ENCODE data around the gene SART1.
A peak's percentile ranks its signal among the peaks of the same experiment; 100 is the strongest.
"Not testable (repeated sequence)": the region's sequence is repeated elsewhere in the genome, so short reads cannot be mapped to it uniquely, and the experiment has no call there.

Gene SART1

GRCh38 chr11:65988791-65989592 is 27.5 kb downstream of the SART1 start:
- DNase-seq (ENCODE audit: low read depth) = peak; percentile 95

- DNase-seq (ENCODE audit: low read depth) = no peak
Measured at GRCh38 chr11:65992056-65992455, 30.5 kb downstream of the SART1 start.

GRCh38 chr11:65997286-65997685 is 35.8 kb downstream of the SART1 start:
- no peak for DNase-seq (ENCODE audit: low read depth)

DNA sequence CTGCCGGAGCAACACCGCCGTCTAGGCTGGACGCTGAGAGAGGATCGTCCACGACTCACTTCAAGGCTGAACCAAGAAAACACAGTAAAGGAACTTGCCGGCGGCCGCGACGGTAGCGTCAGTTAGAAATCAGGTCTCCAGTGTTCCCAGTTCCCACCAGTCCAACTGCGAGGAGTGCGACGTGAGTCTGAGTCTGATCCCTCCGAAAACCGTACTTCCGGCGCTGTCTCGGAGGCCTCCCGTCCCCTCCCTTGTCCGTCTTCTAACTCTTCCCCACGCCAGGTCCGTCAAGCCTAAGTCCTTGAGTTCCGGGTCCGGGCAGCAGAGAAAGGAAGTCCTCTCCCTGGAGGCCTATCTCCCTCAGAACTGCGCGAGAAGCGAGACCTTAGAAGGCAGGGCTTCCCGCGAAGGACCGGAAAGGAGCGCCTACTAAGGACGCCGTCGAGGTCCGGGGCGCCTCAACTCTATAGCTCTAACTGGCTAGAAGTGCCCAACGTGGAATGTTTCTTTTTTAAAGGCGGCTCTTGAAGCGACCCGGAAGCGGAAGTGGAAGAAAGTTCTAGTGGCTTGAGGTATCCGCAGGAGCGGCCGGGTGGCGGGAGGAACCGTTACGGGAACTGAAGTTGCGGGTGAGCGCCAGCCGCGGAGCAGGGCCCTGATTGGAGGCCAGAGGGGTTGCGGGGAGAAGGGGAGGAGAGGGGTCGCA is 40.6 kb downstream of the SART1 start, which contains the start of the genes BANF1 and EIF1AD:
Gene BANF1, plus strand, starts transcription at position 562 of the 706 bp plus-strand sequence. CDS start 748 bp downstream, outside the sequence.
Gene EIF1AD, minus strand, starts transcription at position 216 of the 706 bp plus-strand sequence. CDS start 1,768 bp downstream, outside the sequence.
- DNase-seq (ENCODE audit: low read depth) = peak; percentile 98

GRCh38 chr11:66002648-66003225 is 41.2 kb downstream of the SART1 start:
- peak; percentile 49 for DNase-seq (ENCODE audit: low read depth)

- no peak for DNase-seq (ENCODE audit: low read depth)
Measured at GRCh38 chr11:66003291-66003690, 41.8 kb downstream of the SART1 start.

GRCh38 chr11:66004186-66004585 is 42.7 kb downstream of the SART1 start:
- DNase-seq (ENCODE audit: low read depth) = no peak

GRCh38 chr11:66006134-66006890 is 44.8 kb downstream of the SART1 start:
- DNase-seq (ENCODE audit: low read depth) = no peak

- no peak for DNase-seq (ENCODE audit: low read depth)
Measured at GRCh38 chr11:66006891-66007176, 45.3 kb downstream of the SART1 start.

- DNase-seq (ENCODE audit: low read depth) = no peak
Measured at GRCh38 chr11:66007201-66007634, 45.7 kb downstream of the SART1 start.

DNA sequence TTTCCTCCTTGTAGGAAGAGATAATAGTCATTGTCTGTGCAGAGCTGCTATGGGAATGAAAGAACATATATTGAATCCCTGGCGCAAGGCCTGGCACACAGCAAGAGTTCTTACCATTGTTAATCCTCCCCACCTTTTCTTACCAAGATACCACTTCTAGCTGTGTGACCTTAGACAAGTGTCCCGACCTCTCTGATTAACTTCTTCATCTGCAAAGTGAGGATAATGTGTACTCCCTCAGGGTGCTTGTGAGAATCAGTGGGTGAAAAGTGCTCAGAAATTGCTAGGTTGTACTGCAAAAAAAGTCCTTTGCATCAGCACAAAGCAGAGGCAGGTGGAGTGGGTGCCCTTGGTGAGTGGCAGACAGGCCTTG is 46.5 kb downstream of the SART1 start:
- DNase-seq (ENCODE audit: low read depth) = no peak

DNA sequence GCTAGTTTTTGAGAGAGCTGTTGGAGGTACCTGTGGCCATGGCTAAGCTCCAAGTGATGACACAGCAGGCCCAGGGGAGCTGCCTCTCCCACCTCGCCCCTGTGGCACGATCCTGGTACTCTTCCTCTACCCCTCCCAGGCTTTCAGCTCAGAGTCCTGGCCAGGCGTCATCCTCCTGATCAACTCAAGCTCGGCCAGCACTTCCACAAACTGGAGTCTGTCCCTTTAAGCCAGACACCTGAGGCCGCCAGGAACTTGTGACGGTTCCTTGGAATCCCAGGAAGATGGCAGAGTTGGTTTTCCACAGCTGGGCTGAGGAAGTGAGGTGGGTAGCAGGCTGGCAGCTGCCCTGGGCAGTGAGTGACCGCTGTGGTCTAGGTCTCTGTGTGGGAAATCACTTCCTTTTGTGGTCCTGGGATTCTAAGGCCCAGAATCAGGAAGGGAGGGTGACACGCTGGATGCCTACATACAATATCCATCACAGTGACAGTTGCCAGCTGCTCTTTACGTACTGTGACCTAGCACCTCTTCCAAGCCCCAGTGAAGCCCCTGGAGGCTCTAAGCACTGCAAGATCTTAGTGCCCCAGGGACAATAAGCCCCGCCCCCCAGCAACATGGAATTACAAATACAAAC is 47.1 kb downstream of the SART1 start:
- no peak for DNase-seq (ENCODE audit: low read depth)

DNA sequence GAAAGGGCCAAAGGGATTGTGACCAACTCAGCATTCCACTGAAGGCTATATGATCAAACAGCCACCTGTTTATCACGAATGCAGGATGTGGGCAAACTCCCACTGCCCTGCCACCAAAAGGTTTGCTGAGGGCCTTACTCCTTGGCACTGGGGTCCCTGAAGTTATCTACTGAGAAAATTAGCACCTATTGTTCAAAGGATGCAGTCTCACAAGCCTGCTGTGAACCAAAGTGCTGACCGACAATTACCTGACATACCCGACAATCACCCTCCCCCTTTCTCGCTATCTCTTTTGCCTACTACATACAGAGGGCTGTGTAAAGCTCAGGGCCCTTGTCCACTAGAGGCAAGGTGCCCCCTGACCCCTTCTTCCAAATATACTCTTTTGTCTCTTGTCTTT is 48.5 kb downstream of the SART1 start:
- not testable (repeated sequence) for DNase-seq (ENCODE audit: low read depth)

DNA sequence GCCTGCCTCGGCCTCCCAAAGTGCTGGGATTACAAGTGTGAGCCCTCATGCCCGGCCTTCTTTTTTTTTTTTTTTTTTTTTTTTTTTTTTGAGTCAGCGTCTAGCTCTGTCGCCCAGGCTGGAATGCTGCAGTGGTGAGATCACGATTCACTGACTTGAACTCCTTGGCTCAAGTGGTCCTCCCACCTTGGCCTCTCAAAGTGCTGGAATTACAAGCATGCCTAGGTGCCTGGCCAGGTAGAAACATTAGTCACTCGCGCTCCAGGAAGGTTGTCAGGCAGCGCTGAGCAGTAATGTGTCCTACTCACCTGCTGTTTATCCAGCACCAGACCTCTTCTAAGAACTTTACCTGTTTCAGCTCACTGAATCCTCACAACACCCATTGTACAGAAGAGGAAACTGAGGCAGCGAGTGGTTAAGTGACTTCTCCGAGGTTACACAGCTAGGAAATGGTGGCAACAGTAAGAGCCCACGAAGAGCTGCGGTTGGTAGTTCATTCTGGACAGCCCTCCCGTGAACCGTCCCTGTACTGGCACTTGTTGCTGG is 49.8 kb downstream of the SART1 start:
- peak; percentile 78 for DNase-seq (ENCODE audit: low read depth)

DNA sequence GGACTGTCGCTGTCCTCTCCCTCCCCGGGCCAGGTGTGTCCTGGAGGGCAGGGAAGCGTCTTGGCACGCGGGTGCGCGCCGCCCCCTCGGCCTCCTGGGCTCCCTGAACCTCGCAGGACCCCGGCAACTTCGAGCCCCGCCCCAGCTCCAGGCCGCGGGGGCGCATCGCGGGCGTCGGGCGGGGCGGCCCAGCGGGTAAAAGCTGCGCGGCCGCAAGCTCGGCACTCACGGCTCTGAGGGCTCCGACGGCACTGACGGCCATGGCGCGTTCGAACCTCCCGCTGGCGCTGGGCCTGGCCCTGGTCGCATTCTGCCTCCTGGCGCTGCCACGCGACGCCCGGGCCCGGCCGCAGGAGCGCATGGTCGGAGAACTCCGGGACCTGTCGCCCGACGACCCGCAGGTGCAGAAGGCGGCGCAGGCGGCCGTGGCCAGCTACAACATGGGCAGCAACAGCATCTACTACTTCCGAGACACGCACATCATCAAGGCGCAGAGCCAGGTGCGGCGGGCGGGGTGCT is 50.3 kb downstream of the SART1 start, which contains the start of gene CST6:
Gene CST6, plus strand, starts transcription at position 224 of the 519 bp plus-strand sequence. Its CDS starts 37 bp downstream, at position 261.
- no peak for DNase-seq (ENCODE audit: low read depth)

DNA sequence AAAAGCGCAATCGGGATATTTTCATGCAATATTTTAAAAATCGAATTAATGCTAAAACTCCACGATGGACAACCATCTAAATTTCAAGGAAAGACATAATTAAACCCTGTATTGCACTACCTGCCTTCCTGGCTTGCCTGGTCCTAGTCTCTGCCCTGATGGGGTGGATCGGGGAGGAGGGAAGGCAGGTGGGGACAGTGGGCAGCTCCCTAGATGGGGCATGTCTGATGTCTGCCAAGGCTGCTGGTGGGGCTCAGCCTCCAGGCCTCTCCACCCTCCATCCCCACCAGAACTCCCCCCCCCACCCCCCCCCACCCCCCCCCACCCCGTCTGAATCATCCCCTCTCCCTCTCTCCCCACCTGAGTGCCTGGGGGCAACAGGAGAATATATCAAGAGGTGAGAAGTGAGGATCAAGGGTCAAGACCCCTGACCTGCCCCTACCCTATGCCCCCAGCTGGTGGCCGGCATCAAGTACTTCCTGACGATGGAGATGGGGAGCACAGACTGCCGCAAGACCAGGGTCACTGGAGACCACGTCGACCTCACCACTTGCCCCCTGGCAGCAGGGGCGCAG is 50.9 kb downstream of the SART1 start:
- DNase-seq (ENCODE audit: low read depth) = no peak

DNA sequence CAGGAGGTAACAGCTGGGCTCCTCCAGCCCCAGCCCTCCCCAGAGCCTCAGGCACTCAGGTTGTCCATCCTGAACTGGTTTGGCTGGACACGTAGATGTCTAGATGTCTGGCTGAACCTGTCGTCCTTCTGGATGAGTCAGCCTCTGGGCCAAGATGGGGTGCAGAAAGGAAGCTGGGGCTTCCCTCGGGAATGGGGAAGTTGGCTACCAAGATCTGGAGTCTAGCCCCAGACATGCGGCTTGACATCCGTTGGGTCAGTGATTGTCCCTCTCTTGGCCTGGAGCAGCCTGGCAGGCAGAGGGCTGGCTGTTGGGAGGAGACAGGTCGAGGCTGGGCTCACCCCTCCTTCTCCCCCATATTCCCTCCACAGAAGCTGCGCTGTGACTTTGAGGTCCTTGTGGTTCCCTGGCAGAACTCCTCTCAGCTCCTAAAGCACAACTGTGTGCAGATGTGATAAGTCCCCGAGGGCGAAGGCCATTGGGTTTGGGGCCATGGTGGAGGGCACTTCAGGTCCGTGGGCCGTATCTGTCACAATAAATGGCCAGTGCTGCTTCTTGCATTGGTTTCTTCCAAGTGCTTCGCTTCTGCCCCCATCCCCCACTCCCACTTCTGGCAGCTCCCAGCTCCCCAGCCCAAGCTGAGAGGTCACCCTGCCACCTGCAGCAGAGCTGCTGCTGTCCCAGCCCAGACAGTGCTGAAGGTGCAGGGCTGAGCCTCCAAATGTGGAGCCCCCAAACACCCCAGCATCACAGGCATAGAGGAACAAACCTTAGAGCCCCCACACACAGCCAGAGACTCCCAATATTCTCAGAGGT is 51.6 kb downstream of the SART1 start:
- no peak for DNase-seq (ENCODE audit: low read depth)

- no peak for DNase-seq (ENCODE audit: low read depth)
Measured at GRCh38 chr11:66013762-66014100, 52.2 kb downstream of the SART1 start.

DNA sequence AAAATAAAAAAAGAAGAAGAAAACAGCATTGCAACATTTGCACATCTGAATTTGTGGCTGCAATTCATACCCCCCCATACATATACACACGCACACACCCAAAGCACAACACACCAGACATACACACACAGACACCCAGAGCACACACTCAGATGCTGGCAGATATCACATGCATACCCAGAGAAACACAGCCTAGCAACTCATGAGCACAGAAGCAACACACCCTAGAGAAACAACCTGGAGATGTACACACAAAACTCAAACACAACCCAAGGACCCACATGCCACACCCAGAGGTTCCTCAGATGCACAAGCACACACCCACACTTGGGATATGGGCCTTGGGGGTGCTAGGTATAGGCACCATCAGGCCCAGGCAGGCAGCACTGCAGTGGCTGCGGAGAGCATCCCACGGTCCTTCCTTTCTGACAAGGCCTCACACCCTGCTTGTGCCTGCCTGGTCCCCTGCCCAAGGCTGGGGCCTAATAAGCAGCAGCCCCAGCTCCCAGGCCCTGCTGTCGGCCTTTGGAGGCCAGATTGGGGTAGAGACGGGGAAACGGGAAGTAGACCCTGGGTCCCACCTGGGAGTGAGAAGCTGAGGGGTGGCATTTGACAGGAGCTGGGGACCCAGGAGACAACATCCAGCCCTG is 53.4 kb downstream of the SART1 start:
- no peak for DNase-seq (ENCODE audit: low read depth)
